Left lung (tissue), 10 donors: ENCODE data around the gene KIAA0513. TPM values are rescaled to one million over a fixed set of nuclear protein-coding genes. Genes with fewer than 3 reads are reported as not detected.
A peak's percentile ranks its signal among the peaks of the same experiment; 100 is the strongest.
"Not testable (repeated sequence)": the region's sequence is repeated elsewhere in the genome, so short reads cannot be mapped to it uniquely, and the experiment has no call there.

Experiments used
- ATAC-seq: fragments of 200-7000 bp; cut with Tn5 transposase; one replicate; pipeline ENCODE4 v1.9.1; 2020; ENCODE audit warnings: moderate library complexity
- DNase-seq, 4 donors: peaks; one replicate each; pipeline ENCODE4 v3.0.0-alpha.2; 2013 to 2020
- H3K27ac ChIP-seq, 2 donors: fragments of 200-600 bp; sonication (generic) in 1 of 2; one replicate each; pipeline versions ENCODE4 v1.5.0 to v1.8.0; 2020 to 2021
- H3K27me3 ChIP-seq, 2 donors: fragments of 200-600 bp; sonication (generic) in 1 of 2; one replicate each; pipeline versions ENCODE4 v1.5.0 to v1.8.0; 2020 to 2021
- H3K36me3 ChIP-seq, 2 donors: fragments of 200-600 bp; sonication (generic) in 1 of 2; one replicate each; pipeline versions ENCODE4 v1.5.0 to v1.8.0; 2020 to 2021
- H3K4me1 ChIP-seq, 2 donors: fragments of 200-600 bp; one replicate each; pipeline ENCODE4 v1.8.0; 2021
- H3K4me3 ChIP-seq, 2 donors: fragments of 200-600 bp; sonication (generic) in 1 of 2; one replicate each; pipeline versions ENCODE4 v1.5.0 to v1.8.0; 2020 to 2021; ENCODE audit warnings: mild to moderate bottlenecking in 1 of 2
- H3K9me3 ChIP-seq, 2 donors: fragments of 200-600 bp; sonication (generic) in 1 of 2; one replicate each; pipeline versions ENCODE4 v1.5.0 to v1.8.0; 2020 to 2021
- CTCF ChIP-seq, 2 donors: fragments of 200-600 bp; sonication (generic) in 1 of 2; IDR thresholded peaks; one replicate each; pipeline versions ENCODE4 v1.5.0 to v1.8.0; 2021; ENCODE audit warnings: antibody characterized with exemption in 2 of 2
- intact Hi-C, 2 donors: fragments of 100-400 bp; cut with DNase I; formaldehyde crosslinking; loops; one replicate each; pipeline versions ENCODE4 v1.11.2 to v1.14.2; 2022
- polyA plus RNA-seq, 6 donors: library from polyadenylated mRNA; unstranded; fragments of 120-200 nt; gene quantifications; one replicate each; pipeline ENCODE4 v1.2.1, GENCODE V29; 2013; ENCODE audit not compliant: insufficient read length in 6 of 6
- total RNA-seq, 2 donors: library from RNA; stranded (reverse); fragmentation: NEBNext Ultra II Directional; extraction: Animal tissue kit (Norgen Biotek cat#: 25700); gene quantifications; one replicate each; pipeline ENCODE4 v1.2.1, GENCODE V29; 2021
- donor health status: DM: no; HTN: yes; CAD: no.
- donor health status: DM: no; HTN: no; CAD: no.

Gene KIAA0513
- total and polyA plus RNA-seq, 8 donors = 4.4 to 31.7 (median 7.6) TPM

- no peak overlapping the region for H3K27ac ChIP-seq
- H3K36me3 ChIP-seq = peaks cover 0 to 7% of the 10 kb centered on the region in 2 donors
- H3K27me3 ChIP-seq = no peaks in the 10 kb centered on the region
- no peak for TF ChIP-seq CTCF (IDR thresholded peaks at IDR 0.05)
- peak in 1 of 4 donors; percentile 87 for DNase-seq
- peaks cover 7 to 50% of the 10 kb centered on the region in 2 donors for H3K4me1 ChIP-seq
- no peak overlapping the region for H3K4me3 ChIP-seq
- intact Hi-C loops = no loop called here
- H3K9me3 ChIP-seq = no peaks in the 10 kb centered on the region
- no peak for ATAC-seq
Measured at GRCh38 chr16:85049706-85050305, 22.2 kb downstream of the KIAA0513 start.

- no peaks in the 10 kb centered on the region for H3K27me3 ChIP-seq
- H3K4me1 ChIP-seq = peaks cover 19 to 58% of the 10 kb centered on the region in 2 donors
- no peak overlapping the region for H3K27ac ChIP-seq
- no peaks in the 10 kb centered on the region for H3K36me3 ChIP-seq
- no peaks in the 10 kb centered on the region for H3K9me3 ChIP-seq
- DNase-seq = no peak
- intact Hi-C loops = no loop called here
- TF ChIP-seq CTCF (IDR thresholded peaks at IDR 0.05) = no peak
- H3K4me3 ChIP-seq = no peak overlapping the region
- no peak for ATAC-seq
Measured at GRCh38 chr16:85051067-85051581, 23.5 kb downstream of the KIAA0513 start.

- H3K27me3 ChIP-seq = no peaks in the 10 kb centered on the region
- DNase-seq = no peak
- no peak overlapping the region for H3K4me3 ChIP-seq
- TF ChIP-seq CTCF (IDR thresholded peaks at IDR 0.05) = no peak
- intact Hi-C loops = no loop called here
- peaks cover 20 to 58% of the 10 kb centered on the region in 2 donors for H3K4me1 ChIP-seq
- H3K27ac ChIP-seq = no peak overlapping the region
- no peak for ATAC-seq
- H3K9me3 ChIP-seq = no peaks in the 10 kb centered on the region
- no peaks in the 10 kb centered on the region for H3K36me3 ChIP-seq
Measured at GRCh38 chr16:85051683-85052082, 24.1 kb downstream of the KIAA0513 start.

GRCh38 chr16:85052536-85052935 lies 24.9 kb downstream of the KIAA0513 start:
- peaks cover 17 to 58% of the 10 kb centered on the region in 2 donors for H3K4me1 ChIP-seq
- no peaks in the 10 kb centered on the region for H3K9me3 ChIP-seq
- H3K27me3 ChIP-seq = no peaks in the 10 kb centered on the region
- H3K4me3 ChIP-seq = no peak overlapping the region
- no peak overlapping the region for H3K27ac ChIP-seq
- no peak for TF ChIP-seq CTCF (IDR thresholded peaks at IDR 0.05)
- intact Hi-C loops = no loop called here
- DNase-seq (no peak), ATAC-seq (no peak)
- H3K36me3 ChIP-seq = no peaks in the 10 kb centered on the region

- DNase-seq = peak in 1 of 4 donors; percentile 13
- peak overlapping the region; percentile 75 to 88 for H3K27ac ChIP-seq
- H3K4me1 ChIP-seq = peaks cover 17 to 47% of the 10 kb centered on the region in 2 donors
- ATAC-seq, intact Hi-C loops, H3K9me3 ChIP-seq, H3K27me3 ChIP-seq, H3K4me3 ChIP-seq: not testable (repeated sequence)
- H3K36me3 ChIP-seq = peaks cover 0 to 12% of the 10 kb centered on the region in 2 donors
Measured at GRCh38 chr16:85054321-85054720, 26.7 kb downstream of the KIAA0513 start.
